Activated CD8-positive, alpha-beta memory T cell treated with anti-CD3 and anti-CD28 coated beads, Interleukin-2, amount 50 U/mL, for 1 hour (primary cell): ENCODE results near the gene ZMAT5.

ENCODE experiments used
- DNase-seq: peaks from one replicate; pipeline ENCODE4 v3.0.0-alpha.2; 2020; ENCODE audit errors: extremely low read depth

Gene ZMAT5

DNA sequence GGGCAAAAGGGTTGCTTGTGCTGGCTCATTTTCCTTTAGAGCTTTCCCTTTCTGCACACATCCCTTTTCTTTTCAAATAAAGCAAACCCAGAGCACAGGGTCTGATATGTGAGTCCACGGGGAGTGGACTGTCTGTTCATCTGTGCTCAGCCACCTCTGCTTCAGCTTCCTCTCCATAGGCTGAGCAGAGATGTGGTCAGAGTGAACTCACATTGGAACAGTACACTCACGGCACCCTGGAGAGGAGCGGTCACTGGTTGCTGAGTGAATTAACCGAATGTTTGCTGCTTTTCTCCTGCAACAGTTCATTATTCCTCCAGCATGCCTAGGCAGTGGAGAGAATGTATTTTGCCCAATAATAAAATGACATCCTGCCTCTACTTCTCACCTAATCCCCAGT, 83.3 kb downstream of the ZMAT5 start:
- no peak for DNase-seq
